ENCODE results near the gene ZNF853. TPM values are rescaled to one million over a fixed set of nuclear protein-coding genes. Genes with fewer than 3 reads are reported as not detected.

ZNF853 gene
- total RNA-seq, 2 experiments from 2014 or later, result 0.55 to 0.60 TPM

DNA sequence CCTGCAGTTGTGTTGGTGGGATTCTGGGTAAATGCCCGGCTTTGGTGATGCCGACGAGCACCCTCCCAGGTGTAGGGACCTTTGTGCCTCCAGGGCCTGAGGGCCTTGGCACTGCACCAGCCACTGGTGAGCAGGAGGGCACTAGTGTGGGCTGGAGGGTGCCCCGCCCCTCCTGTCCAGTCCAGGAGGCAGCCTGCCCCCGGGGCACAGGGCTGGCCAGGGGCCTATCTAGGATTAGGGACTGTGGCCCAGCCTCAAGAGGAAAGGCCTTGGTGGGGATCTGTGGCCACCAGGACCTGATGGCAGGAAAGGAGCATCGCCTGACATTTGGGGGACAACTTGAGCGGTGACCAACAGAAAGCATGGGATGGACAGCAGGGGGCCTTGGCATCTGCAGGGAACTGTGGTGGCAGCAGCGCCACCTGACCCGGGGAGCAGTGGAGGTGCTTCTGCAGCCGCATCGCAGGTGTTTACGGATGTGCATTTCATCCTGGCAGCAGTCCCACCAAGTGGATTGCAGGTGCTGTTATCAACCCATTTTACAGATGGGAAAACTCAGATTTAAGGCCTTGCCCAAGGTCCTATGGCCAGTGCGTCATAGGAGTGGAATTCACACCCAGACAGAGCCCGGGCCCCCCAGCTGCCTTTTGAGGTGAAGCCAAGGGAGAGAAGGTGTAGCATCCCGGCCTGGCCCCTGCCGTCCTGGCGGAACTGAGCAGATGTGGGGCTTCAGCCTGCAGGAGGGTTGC is 32.8 kb downstream of the ZNF853 start:
- Histone ChIP-seq H2AFZ (ENCODE audit: low read length) (no peak overlapping the region), H3K4me1 (ENCODE audit: insufficient read depth, low read length, poor library complexity, severe bottlenecking) (no peaks in the 10 kb centered on the region), H3K4me3 (ENCODE audit: low read depth, low read length, poor library complexity, severe bottlenecking) (no peak overlapping the region), H3K9me2 (ENCODE audit: insufficient read depth, low read length) (no peaks in the 10 kb centered on the region), H3K4me2 (ENCODE audit: low read length) (no peak overlapping the region), H4K20me1 (ENCODE audit: insufficient read depth, low read length) (no peaks in the 10 kb centered on the region), H3K79me2 (ENCODE audit: insufficient read depth, low read depth, low read length) (no peaks in the 10 kb centered on the region), H3K36me3 (ENCODE audit: insufficient read depth, low read length) (peaks cover 96% of the 10 kb centered on the region), H3K9me3 (ENCODE audit: low read length) (no peaks in the 10 kb centered on the region), H3K27ac (ENCODE audit: low read depth, low read length, poor library complexity, severe bottlenecking) (no peak overlapping the region)
- ChIA-PET CTCF (ENCODE audit: unreplicated experiment) (no interaction called here), POLR2A (no interaction called here)
- intact Hi-C loops (cut with micrococcal nuclease; ENCODE audit: unreplicated experiment), result no loop called here
- DNase-seq (ENCODE audit: low spot score), result no peak
- TF ChIP-seq, protein P1, sequence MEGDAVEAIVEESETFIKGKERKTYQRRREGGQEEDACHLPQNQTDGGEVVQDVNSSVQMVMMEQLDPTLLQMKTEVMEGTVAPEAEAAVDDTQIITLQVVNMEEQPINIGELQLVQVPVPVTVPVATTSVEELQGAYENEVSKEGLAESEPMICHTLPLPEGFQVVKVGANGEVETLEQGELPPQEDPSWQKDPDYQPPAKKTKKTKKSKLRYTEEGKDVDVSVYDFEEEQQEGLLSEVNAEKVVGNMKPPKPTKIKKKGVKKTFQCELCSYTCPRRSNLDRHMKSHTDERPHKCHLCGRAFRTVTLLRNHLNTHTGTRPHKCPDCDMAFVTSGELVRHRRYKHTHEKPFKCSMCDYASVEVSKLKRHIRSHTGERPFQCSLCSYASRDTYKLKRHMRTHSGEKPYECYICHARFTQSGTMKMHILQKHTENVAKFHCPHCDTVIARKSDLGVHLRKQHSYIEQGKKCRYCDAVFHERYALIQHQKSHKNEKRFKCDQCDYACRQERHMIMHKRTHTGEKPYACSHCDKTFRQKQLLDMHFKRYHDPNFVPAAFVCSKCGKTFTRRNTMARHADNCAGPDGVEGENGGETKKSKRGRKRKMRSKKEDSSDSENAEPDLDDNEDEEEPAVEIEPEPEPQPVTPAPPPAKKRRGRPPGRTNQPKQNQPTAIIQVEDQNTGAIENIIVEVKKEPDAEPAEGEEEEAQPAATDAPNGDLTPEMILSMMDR (conservative IDR thresholded peaks at IDR 0.05; ENCODE audit: low read length), result no peak
- no TSS peak for BruUV-seq (replicated peaks)

DNA sequence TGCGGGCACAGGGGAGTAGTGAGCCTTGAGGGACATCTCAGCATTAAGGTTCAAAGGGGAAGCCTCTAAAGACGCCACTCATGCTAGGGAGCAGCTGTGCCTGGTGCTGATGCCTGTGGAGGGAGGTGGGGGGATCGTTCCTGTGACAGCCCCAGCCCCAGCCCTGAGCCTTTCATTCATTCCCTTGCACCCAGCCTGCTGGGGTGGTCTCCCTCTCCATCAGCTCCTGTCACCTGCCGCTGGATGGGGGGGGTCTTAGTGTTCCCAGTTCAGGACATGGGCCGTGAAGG is 33.4 kb downstream of the ZNF853 start:
- CTCF ChIA-PET (ENCODE audit: unreplicated experiment), result no interaction called here
- Histone ChIP-seq H3K36me3 (ENCODE audit: insufficient read depth, low read length) (peaks cover 92% of the 10 kb centered on the region), H4K20me1 (ENCODE audit: insufficient read depth, low read length) (no peaks in the 10 kb centered on the region), H3K4me3 (ENCODE audit: low read depth, low read length, poor library complexity, severe bottlenecking) (no peak overlapping the region), H3K4me1 (ENCODE audit: insufficient read depth, low read length, poor library complexity, severe bottlenecking) (no peaks in the 10 kb centered on the region), H3K9me3 (ENCODE audit: low read length) (no peaks in the 10 kb centered on the region), H3K4me2 (ENCODE audit: low read length) (no peak overlapping the region), H3K9me2 (ENCODE audit: insufficient read depth, low read length) (no peaks in the 10 kb centered on the region), H3K79me2 (ENCODE audit: insufficient read depth, low read depth, low read length) (no peaks in the 10 kb centered on the region), H2AFZ (ENCODE audit: low read length) (no peak overlapping the region), H3K27ac (ENCODE audit: low read depth, low read length, poor library complexity, severe bottlenecking) (no peak overlapping the region)
- DNase-seq (ENCODE audit: low spot score), result no peak
- intact Hi-C loops (cut with micrococcal nuclease; ENCODE audit: unreplicated experiment), result no loop called here
- TF ChIP-seq EZH2phosphoT487 (IDR thresholded peaks at IDR 0.05; ENCODE audit: borderline replicate concordance, low read depth, low read length), result no peak
- TF ChIP-seq, protein P1 (conservative IDR thresholded peaks at IDR 0.05; ENCODE audit: low read length), result no peak
- POLR2A ChIA-PET, result no interaction called here
- no TSS peak for BruUV-seq (replicated peaks)

DNA sequence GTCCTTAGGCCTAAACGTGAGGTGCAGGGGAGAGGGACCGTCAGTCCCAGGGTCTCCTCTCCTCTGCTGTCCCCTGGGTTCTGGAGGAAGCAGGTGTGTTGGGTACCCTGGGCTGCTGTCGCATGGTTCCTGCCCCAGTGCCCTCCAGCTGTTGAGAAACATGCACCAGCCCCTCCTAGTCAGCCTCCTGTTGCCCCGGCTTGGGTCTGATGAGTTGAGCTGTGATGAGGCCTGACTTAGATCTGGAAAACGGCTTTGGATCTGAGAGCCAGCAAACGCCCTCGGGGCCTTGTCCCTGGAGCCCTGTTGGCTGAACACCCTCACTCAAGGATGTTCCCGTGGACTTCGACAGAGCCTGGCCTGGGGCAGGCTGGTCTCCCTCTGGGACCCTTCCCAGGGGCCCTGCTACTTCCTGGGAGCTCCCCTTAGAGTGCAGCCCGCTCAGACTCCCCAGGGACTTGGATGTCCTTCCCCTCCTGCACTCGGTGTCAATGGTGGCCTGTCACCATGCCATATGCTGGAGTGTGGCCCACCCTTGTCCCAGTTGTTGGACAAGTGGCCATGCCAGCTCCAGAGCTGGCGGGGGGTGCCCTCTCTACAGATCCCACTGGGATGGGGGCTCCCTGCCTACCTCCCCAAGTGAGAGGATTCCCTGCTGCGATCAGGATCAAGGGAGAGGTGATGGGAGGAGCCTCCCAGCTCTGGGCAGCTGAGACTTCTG is 34.0 kb downstream of the ZNF853 start:
- no peak for DNase-seq (ENCODE audit: low spot score)
- no TSS peak for BruUV-seq (replicated peaks)
- ChIA-PET CTCF (ENCODE audit: unreplicated experiment) (no interaction called here), POLR2A (interaction anchor here (1.1 kb wide), 1 partner anchor 28 kb away, joined by 3 read pairs; no protein-coding TSS in a partner anchor)
- Histone ChIP-seq H3K9me2 (ENCODE audit: insufficient read depth, low read length) (no peaks in the 10 kb centered on the region), H3K36me3 (ENCODE audit: insufficient read depth, low read length) (peaks cover 91% of the 10 kb centered on the region), H2AFZ (ENCODE audit: low read length) (no peak overlapping the region), H3K4me2 (ENCODE audit: low read length) (no peak overlapping the region), H3K9me3 (ENCODE audit: low read length) (no peaks in the 10 kb centered on the region), H3K79me2 (ENCODE audit: insufficient read depth, low read depth, low read length) (no peaks in the 10 kb centered on the region), H3K27ac (ENCODE audit: low read depth, low read length, poor library complexity, severe bottlenecking) (no peak overlapping the region), H3K4me3 (ENCODE audit: low read depth, low read length, poor library complexity, severe bottlenecking) (no peak overlapping the region), H4K20me1 (ENCODE audit: insufficient read depth, low read length) (no peaks in the 10 kb centered on the region), H3K4me1 (ENCODE audit: insufficient read depth, low read length, poor library complexity, severe bottlenecking) (no peaks in the 10 kb centered on the region)
- TF ChIP-seq, protein P1 (conservative IDR thresholded peaks at IDR 0.05; ENCODE audit: low read length), result no peak
- TF ChIP-seq EZH2phosphoT487 (IDR thresholded peaks at IDR 0.05; ENCODE audit: borderline replicate concordance, low read depth, low read length), result no peak
- intact Hi-C loops (cut with micrococcal nuclease; ENCODE audit: unreplicated experiment), result no loop called here

All from OCI-LY7 (cell line).